ENCODE data around the gene ABCA5. TPM values are rescaled to one million over a fixed set of nuclear protein-coding genes. Genes with fewer than 3 reads are reported as not detected.

Gene ABCA5
- polyA plus RNA-seq, 1 donor from 2014 or later = 91.7 TPM

DNA sequence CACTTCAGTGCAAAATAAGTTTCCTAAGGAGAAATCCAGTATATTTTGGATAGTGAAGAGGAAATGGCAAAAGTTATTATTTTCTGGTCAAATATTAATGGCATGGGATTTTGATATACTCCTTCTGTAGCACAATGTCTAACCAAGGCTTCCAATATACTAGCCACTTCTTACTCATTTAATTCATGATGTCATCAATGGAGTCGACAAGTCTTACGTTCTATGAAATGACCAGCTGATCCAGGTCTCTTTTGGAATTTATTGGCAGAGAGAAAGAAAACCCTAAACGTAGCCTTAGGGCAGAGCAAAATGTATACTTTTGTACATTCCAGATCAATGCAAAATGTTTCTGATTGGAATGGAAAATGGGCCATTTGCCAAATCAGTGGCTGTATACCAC lies 90.0 kb downstream of the ABCA5 start:
- H3K79me2 ChIP-seq (replicated peaks; ENCODE audit: insufficient read depth, low read length) = no peaks in the 10 kb centered on the region
- H3K9me2 ChIP-seq (ENCODE audit: insufficient read depth, low read length) = no peaks in the 10 kb centered on the region
- no peaks in the 10 kb centered on the region for H3K9me3 ChIP-seq (ENCODE audit: low read length)
- no peak overlapping the region for H2AFZ ChIP-seq (ENCODE audit: low read depth, low read length)
- no peak overlapping the region for H3K4me3 ChIP-seq (ENCODE audit: low read length)
- TF ChIP-seq SMC3 (conservative IDR thresholded peaks at IDR 0.05; ENCODE audit: poor library complexity) (no peak), EZH2 (IDR thresholded peaks at IDR 0.05; ENCODE audit: borderline replicate concordance, insufficient read depth, low read length, poor library complexity, severe bottlenecking) (no peak), EP300 (conservative IDR thresholded peaks at IDR 0.05; ENCODE audit: poor library complexity, severe bottlenecking) (no peak), POLR2AphosphoS5 (IDR thresholded peaks at IDR 0.05) (no peak), TAF1 (IDR thresholded peaks at IDR 0.05; ENCODE audit: low read depth) (no peak), REST (IDR thresholded peaks at IDR 0.05; ENCODE audit: borderline replicate concordance) (no peak), RAD21 (conservative IDR thresholded peaks at IDR 0.05) (no peak), MXI1 (conservative IDR thresholded peaks at IDR 0.05; ENCODE audit: poor library complexity, severe bottlenecking) (no peak)
- TF ChIP-seq, protein P1, sequence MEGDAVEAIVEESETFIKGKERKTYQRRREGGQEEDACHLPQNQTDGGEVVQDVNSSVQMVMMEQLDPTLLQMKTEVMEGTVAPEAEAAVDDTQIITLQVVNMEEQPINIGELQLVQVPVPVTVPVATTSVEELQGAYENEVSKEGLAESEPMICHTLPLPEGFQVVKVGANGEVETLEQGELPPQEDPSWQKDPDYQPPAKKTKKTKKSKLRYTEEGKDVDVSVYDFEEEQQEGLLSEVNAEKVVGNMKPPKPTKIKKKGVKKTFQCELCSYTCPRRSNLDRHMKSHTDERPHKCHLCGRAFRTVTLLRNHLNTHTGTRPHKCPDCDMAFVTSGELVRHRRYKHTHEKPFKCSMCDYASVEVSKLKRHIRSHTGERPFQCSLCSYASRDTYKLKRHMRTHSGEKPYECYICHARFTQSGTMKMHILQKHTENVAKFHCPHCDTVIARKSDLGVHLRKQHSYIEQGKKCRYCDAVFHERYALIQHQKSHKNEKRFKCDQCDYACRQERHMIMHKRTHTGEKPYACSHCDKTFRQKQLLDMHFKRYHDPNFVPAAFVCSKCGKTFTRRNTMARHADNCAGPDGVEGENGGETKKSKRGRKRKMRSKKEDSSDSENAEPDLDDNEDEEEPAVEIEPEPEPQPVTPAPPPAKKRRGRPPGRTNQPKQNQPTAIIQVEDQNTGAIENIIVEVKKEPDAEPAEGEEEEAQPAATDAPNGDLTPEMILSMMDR (IDR thresholded peaks at IDR 0.05; ENCODE audit: poor library complexity, severe bottlenecking) = no peak
- no peak overlapping the region for H3K27ac ChIP-seq (ENCODE audit: low read length)
- H3K27me3 ChIP-seq (ENCODE audit: insufficient read depth, low read depth, low read length) = no peaks in the 10 kb centered on the region
- H3K4me2 ChIP-seq (ENCODE audit: low read length) = no peak overlapping the region
- H3K9ac ChIP-seq (ENCODE audit: low read length) = no peak overlapping the region
- no peaks in the 10 kb centered on the region for H3K36me3 ChIP-seq (ENCODE audit: insufficient read depth, low read length)
- H3F3A ChIP-seq (ENCODE audit: insufficient read depth, low read length, poor library complexity, severe bottlenecking) = no peaks in the 10 kb centered on the region
- no peaks in the 10 kb centered on the region for H4K20me1 ChIP-seq (ENCODE audit: insufficient read depth)

DNA sequence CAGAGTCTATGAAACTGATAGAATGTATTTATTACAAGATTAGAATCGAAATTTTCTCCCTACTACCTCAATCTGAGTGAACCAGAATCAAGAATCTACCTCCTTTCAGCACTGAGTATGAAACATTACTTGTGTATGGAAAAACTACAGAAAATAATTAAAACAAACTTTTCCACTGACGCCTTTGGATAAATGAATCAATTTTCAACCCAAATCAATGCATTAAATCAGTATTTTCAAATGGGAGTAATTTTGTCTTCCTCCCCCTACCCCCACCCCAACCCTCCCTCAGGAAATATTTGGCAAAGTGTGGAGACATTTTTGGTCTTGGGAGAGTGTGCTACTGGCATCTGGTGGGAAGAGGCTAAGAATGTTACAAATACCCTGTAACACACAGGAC lies 90.5 kb downstream of the ABCA5 start:
- no peak for TF ChIP-seq SMC3 (conservative IDR thresholded peaks at IDR 0.05; ENCODE audit: poor library complexity)
- TF ChIP-seq, protein P1 (IDR thresholded peaks at IDR 0.05; ENCODE audit: poor library complexity, severe bottlenecking) = no peak
- no peak for TF ChIP-seq TAF1 (IDR thresholded peaks at IDR 0.05; ENCODE audit: low read depth)
- no peak for TF ChIP-seq MXI1 (conservative IDR thresholded peaks at IDR 0.05; ENCODE audit: poor library complexity, severe bottlenecking)
- TF ChIP-seq REST (IDR thresholded peaks at IDR 0.05; ENCODE audit: borderline replicate concordance) = no peak
- no peak for TF ChIP-seq EP300 (conservative IDR thresholded peaks at IDR 0.05; ENCODE audit: poor library complexity, severe bottlenecking)
- Histone ChIP-seq H3F3A (ENCODE audit: insufficient read depth, low read length, poor library complexity, severe bottlenecking) (no peaks in the 10 kb centered on the region), H3K9ac (ENCODE audit: low read length) (no peak overlapping the region), H3K27ac (ENCODE audit: low read length) (no peak overlapping the region), H3K79me2 (replicated peaks; ENCODE audit: insufficient read depth, low read length) (no peaks in the 10 kb centered on the region), H3K36me3 (ENCODE audit: insufficient read depth, low read length) (no peaks in the 10 kb centered on the region), H3K9me3 (ENCODE audit: low read length) (no peaks in the 10 kb centered on the region), H3K4me3 (ENCODE audit: low read length) (no peak overlapping the region), H2AFZ (ENCODE audit: low read depth, low read length) (no peak overlapping the region), H3K9me2 (ENCODE audit: insufficient read depth, low read length) (no peaks in the 10 kb centered on the region), H4K20me1 (ENCODE audit: insufficient read depth) (no peaks in the 10 kb centered on the region), H3K27me3 (ENCODE audit: insufficient read depth, low read depth, low read length) (no peaks in the 10 kb centered on the region), H3K4me2 (ENCODE audit: low read length) (no peak overlapping the region)
